ENCODE measurements around the gene C10orf143.

GRCh38 chr10:130021383-130021950 is 89.2 kb downstream of the C10orf143 start:
- no peak for TF ChIP-seq BHLHE40 (IDR thresholded peaks at IDR 0.05; ENCODE audit: low read depth, low read length)
- TF ChIP-seq CTCF (IDR thresholded peaks at IDR 0.05): no peak
- no peak for TF ChIP-seq NR3C1 (IDR thresholded peaks at IDR 0.05)
- TF ChIP-seq NPAS2 (CRISPR knock-in tag; IDR thresholded peaks at IDR 0.05; ENCODE audit: borderline replicate concordance): no peak
- no peak for TF ChIP-seq ELK1 (IDR thresholded peaks at IDR 0.05; ENCODE audit: low read depth, low read length)
- no peak for TF ChIP-seq CHD2 (IDR thresholded peaks at IDR 0.05; ENCODE audit: low read length, partially characterized antibody)
- TF ChIP-seq PBX3 (IDR thresholded peaks at IDR 0.05): no peak
- no peak for TF ChIP-seq KDM1A (IDR thresholded peaks at IDR 0.05; ENCODE audit: low read depth)
- no peak for TF ChIP-seq HMGXB4 (CRISPR knock-in tag; IDR thresholded peaks at IDR 0.05; ENCODE audit: borderline replicate concordance)
- TF ChIP-seq E2F6 (IDR thresholded peaks at IDR 0.05; ENCODE audit: borderline replicate concordance, low read depth): no peak
- TF ChIP-seq RAD21 (conservative IDR thresholded peaks at IDR 0.05 in 1 of 2, IDR thresholded peaks at IDR 0.05 in 1 of 2): no peak
